CD14-positive monocyte (primary cell): ENCODE data around the gene SRSF3. TPM values are rescaled to one million over a fixed set of nuclear protein-coding genes. Genes with fewer than 3 reads are reported as not detected.

Experiments used
- DNase-seq, 3 donors: peaks; one replicate each; pipeline ENCODE4 v3.0.0-alpha.2; 2011 to 2022
- H2AFZ ChIP-seq: 2 replicates; pipeline ENCODE4 v1.6.0; 2012; ENCODE audit warnings: mild to moderate bottlenecking, low read depth, low read length, inconsistent platforms; ENCODE audit not compliant: insufficient read depth, poor library complexity, severe bottlenecking
- H3K27ac ChIP-seq, 2 donors: 1 replicate in 1 of 2; 2 replicates in 1 of 2; pipeline ENCODE4 v1.5.1; 2012 to 2013; ENCODE audit warnings: low read length in 2 of 2, control low read depth in 1 of 2, inconsistent platforms in 1 of 2, low read depth in 1 of 2, mild to moderate bottlenecking in 1 of 2
- H3K27me3 ChIP-seq, 2 donors: one replicate each; pipeline versions ENCODE4 v1.6.0 to v1.6.1; 2011 to 2013; ENCODE audit warnings: low read length in 2 of 2; ENCODE audit not compliant: control insufficient read depth in 2 of 2, insufficient read depth in 2 of 2
- H3K36me3 ChIP-seq, 2 donors: replicated peaks in 1 of 2; 1 replicate in 1 of 2; 2 replicates in 1 of 2; pipeline versions ENCODE4 v1.5.1 to v1.6.1; 2012 to 2013; ENCODE audit warnings: low read length in 2 of 2, control low read depth in 1 of 2, inconsistent platforms in 1 of 2, mild to moderate bottlenecking in 1 of 2; ENCODE audit not compliant: insufficient read depth in 2 of 2, control insufficient read depth in 1 of 2
- H3K4me1 ChIP-seq, 2 donors: 1 replicate in 1 of 2; 2 replicates in 1 of 2; pipeline versions ENCODE4 v1.5.1 to v1.6.1; 2012 to 2013; ENCODE audit warnings: low read length in 2 of 2, control low read depth in 1 of 2, inconsistent platforms in 1 of 2, mild to moderate bottlenecking in 1 of 2, moderate library complexity in 1 of 2; ENCODE audit not compliant: insufficient read depth in 2 of 2, control insufficient read depth in 1 of 2
- H3K4me2 ChIP-seq: replicated peaks from 2 replicates; pipeline ENCODE3; 2012; ENCODE audit warnings: low read length, moderate library complexity, mild to moderate bottlenecking; ENCODE audit not compliant: poor library complexity, severe bottlenecking; ENCODE audit errors: extremely low read depth
- H3K4me3 ChIP-seq, 3 experiments: fragments of 200-600 bp in 1 of 3; sonication (generic) in 1 of 3; replicated peaks in 1 of 3; 1 replicate in 2 of 3; 2 replicates in 1 of 3; pipeline ENCODE4 v1.5.1; 2011 to 2013; ENCODE audit warnings: low read length in 3 of 3, mild to moderate bottlenecking in 3 of 3, control low read depth in 2 of 3, low read depth in 2 of 3, inconsistent platforms in 1 of 3, moderate library complexity in 1 of 3
- H3K79me2 ChIP-seq: 2 replicates; pipeline ENCODE4 v1.6.0; 2012; ENCODE audit warnings: mild to moderate bottlenecking, control low read depth, inconsistent platforms, low read length, moderate library complexity; ENCODE audit not compliant: insufficient read depth
- H3K9ac ChIP-seq: 2 replicates; pipeline ENCODE4 v1.6.0; 2017; ENCODE audit warnings: low read length, mild to moderate bottlenecking; ENCODE audit not compliant: insufficient read depth, poor library complexity, severe bottlenecking
- H3K9me3 ChIP-seq, 2 donors: replicated peaks in 1 of 2; 1 replicate in 1 of 2; 2 replicates in 1 of 2; pipeline versions ENCODE4 v1.5.1 to v1.6.1; 2012 to 2013; ENCODE audit warnings: low read length in 2 of 2, control low read depth in 1 of 2; ENCODE audit not compliant: control insufficient read depth in 1 of 2, insufficient read depth in 1 of 2
- H4K20me1 ChIP-seq: 2 replicates; pipeline ENCODE4 v1.6.0; 2012; ENCODE audit warnings: mild to moderate bottlenecking, low read length, control low read depth, moderate library complexity; ENCODE audit not compliant: insufficient read depth
- H3K27ac Mint-ChIP-seq, 7 donors: one replicate each; pipeline ENCODE4 v1.8.0; 2020; ENCODE audit warnings: mild to moderate bottlenecking in 7 of 7, mixed read lengths in 7 of 7, moderate library complexity in 6 of 7, inconsistent platforms in 2 of 7
- H3K27me3 Mint-ChIP-seq, 3 donors: one replicate each; pipeline ENCODE4 v1.8.0; 2021 to 2022; ENCODE audit warnings: low read depth in 3 of 3, mild to moderate bottlenecking in 3 of 3, mixed read lengths in 3 of 3, moderate library complexity in 3 of 3, inconsistent platforms in 1 of 3
- H3K36me3 Mint-ChIP-seq, 2 donors: one replicate each; pipeline ENCODE4 v1.8.0; 2020; ENCODE audit warnings: mixed read lengths in 2 of 2, inconsistent platforms in 1 of 2, mild to moderate bottlenecking in 1 of 2
- H3K4me1 Mint-ChIP-seq: one replicate; pipeline ENCODE4 v1.8.0; 2020; ENCODE audit warnings: mild to moderate bottlenecking, mixed read lengths
- H3K4me3 Mint-ChIP-seq, 2 donors: one replicate each; pipeline ENCODE4 v1.8.0; 2020; ENCODE audit warnings: mild to moderate bottlenecking in 2 of 2, mixed read lengths in 2 of 2, moderate library complexity in 1 of 2
- H3K9me3 Mint-ChIP-seq, 7 donors: one replicate each; pipeline ENCODE4 v1.8.0; 2020 to 2022; ENCODE audit warnings: mixed read lengths in 7 of 7, mild to moderate bottlenecking in 6 of 7, moderate library complexity in 6 of 7, inconsistent platforms in 2 of 7
- WGBS: methylation state at CpG from one replicate; pipeline ENCODE4 v1.1.5; 2013; ENCODE audit warnings: missing lambda C conversion rate; ENCODE audit not compliant: insufficient coverage; 5-methylcytosine and 5-hydroxymethylcytosine counted together
- intact Hi-C, 2 donors: fragments of 100-400 bp; cut with micrococcal nuclease; formaldehyde crosslinking; loops; one replicate each; pipeline versions ENCODE4 v1.15.0 to v1.15.1; 2023
- polyA plus RNA-seq, 3 donors: library from polyadenylated mRNA; depleted of rRNA in 1 of 3; unstranded in 2 of 3; stranded (reverse) in 1 of 3; fragments of 300-500 nt in 2 of 3; fragments of >200 nt in 1 of 3; fragmentation: Illumina TruSeq in 2 of 3; gene quantifications; 1 replicate in 2 of 3; 2 replicates in 1 of 3; pipeline ENCODE4 v1.2.3, GENCODE V29; 2012 to 2021
- TF ChIP-seq, protein P1 (sequence below): fragments of 200-600 bp; IDR thresholded peaks from one replicate; pipeline ENCODE4 v1.8.0; 2022; ENCODE audit warnings: antibody characterized with exemption, mild to moderate bottlenecking

Gene SRSF3
- polyA plus RNA-seq, 3 donors, result 293 to 341 (median 297) TPM

DNA sequence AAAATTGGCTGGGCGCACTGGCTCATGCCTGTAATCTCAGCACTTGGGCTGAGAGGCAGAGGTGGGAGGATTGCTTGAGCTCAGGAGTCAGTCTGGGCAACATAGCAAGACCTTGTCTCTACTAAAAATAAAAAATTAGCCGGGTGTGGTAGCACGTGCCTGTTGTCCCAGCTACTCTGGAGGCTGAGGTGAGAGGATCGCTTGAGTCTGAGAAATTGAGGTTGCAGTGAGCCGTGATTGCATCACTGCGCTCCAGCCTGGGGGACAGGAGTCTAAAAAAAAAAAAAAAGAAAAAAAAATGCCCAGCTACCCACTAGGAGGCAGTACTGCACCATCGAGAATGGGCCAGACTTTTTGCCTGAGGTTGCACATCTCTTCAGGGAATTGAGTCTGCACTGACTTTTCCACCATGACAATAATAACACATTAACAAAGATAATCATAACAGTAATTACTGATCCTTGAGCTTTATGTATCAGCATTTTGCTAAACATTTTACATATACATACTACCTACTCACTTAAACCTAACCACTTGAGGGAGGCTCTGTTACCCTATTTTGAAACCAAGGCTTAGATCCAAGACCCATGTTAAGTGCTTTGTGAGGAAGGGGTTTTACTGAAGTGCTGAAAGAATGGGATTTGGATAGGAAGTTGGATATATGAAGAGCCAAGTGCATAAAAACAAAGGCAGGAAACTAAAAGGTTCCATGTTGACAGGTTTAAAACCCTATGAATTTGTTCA, 21.0 kb downstream of the SRSF3 start:
- H3K27ac ChIP-seq, result no peak overlapping the region
- Mint-ChIP-seq H3K27ac (peak overlapping the region; percentile 28 to 83 (median 71)), H3K4me3 (no peak overlapping the region), H3K4me1 (peaks cover 33% of the 10 kb centered on the region), H3K36me3 (peaks cover 18 to 43% of the 10 kb centered on the region in 2 donors), H3K27me3 (no peaks in the 10 kb centered on the region), H3K9me3 (peaks cover 0 to 3% (median 0%) of the 10 kb centered on the region in 7 donors)
- WGBS, result no CpG with 5 or more reads among the region's 7 CpGs
- intact Hi-C loops, result loop anchor here (2.0 to 10.0 kb wide), 4 partner anchors 37 to 400 kb away; partner anchors contain the start of gene CDKN1A (in 1 of the 2)
- no peak overlapping the region for H2AFZ ChIP-seq
- H3K27me3 ChIP-seq, result no peaks in the 10 kb centered on the region
- no peaks in the 10 kb centered on the region for H3K9me3 ChIP-seq
- no peaks in the 10 kb centered on the region for H3K79me2 ChIP-seq
- peaks cover 24 to 38% of the 10 kb centered on the region in 2 donors for H3K4me1 ChIP-seq
- H3K4me2 ChIP-seq, result no peak overlapping the region
- DNase-seq, result peak; percentile 79 to 82 (median 82)
- peaks cover 37% of the 10 kb centered on the region for H4K20me1 ChIP-seq
- TF ChIP-seq, protein P1, sequence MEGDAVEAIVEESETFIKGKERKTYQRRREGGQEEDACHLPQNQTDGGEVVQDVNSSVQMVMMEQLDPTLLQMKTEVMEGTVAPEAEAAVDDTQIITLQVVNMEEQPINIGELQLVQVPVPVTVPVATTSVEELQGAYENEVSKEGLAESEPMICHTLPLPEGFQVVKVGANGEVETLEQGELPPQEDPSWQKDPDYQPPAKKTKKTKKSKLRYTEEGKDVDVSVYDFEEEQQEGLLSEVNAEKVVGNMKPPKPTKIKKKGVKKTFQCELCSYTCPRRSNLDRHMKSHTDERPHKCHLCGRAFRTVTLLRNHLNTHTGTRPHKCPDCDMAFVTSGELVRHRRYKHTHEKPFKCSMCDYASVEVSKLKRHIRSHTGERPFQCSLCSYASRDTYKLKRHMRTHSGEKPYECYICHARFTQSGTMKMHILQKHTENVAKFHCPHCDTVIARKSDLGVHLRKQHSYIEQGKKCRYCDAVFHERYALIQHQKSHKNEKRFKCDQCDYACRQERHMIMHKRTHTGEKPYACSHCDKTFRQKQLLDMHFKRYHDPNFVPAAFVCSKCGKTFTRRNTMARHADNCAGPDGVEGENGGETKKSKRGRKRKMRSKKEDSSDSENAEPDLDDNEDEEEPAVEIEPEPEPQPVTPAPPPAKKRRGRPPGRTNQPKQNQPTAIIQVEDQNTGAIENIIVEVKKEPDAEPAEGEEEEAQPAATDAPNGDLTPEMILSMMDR, result peak; percentile 84
- peaks cover 14 to 36% of the 10 kb centered on the region in 2 donors for H3K36me3 ChIP-seq
- no peak overlapping the region for H3K9ac ChIP-seq
- no peak overlapping the region for H3K4me3 ChIP-seq

DNA sequence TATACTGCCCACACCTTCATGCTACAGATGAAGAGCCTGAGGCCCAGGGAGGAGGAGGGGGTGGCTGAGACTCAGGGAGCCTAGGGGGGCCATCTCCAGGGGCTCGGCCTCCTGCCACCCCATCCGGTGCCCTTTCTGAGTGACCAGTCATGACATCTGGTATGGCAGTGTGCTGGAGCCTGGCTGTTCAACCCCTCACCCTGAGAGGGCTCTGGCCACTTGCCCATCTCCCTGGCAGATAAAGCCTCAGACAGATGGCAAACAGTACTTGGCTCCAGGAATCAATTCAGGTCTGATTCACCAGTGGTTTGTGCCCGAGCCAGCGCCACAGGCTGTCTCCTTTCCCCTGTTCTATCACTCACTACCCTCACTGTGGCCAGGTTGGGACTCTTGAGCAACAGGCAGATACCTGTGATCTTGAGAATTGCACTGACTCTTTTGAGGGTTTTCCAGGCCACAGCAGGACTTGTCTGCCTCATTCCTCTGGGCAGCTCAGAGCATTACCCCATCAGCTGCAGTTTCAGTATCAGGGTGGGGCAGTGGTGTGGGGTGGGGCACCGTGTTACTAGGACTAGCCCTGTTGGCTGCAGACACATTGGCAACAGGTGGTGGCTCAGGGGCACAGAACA, 22.8 kb downstream of the SRSF3 start:
- Histone ChIP-seq H3K9me3 (no peaks in the 10 kb centered on the region), H3K4me1 (peaks cover 30 to 44% of the 10 kb centered on the region in 2 donors), H3K27me3 (no peaks in the 10 kb centered on the region), H3K9ac (no peak overlapping the region), H3K79me2 (no peaks in the 10 kb centered on the region), H4K20me1 (peaks cover 18% of the 10 kb centered on the region), H3K4me3 (no peak overlapping the region), H2AFZ (no peak overlapping the region), H3K36me3 (peaks cover 7 to 17% of the 10 kb centered on the region in 2 donors), H3K4me2 (no peak overlapping the region), H3K27ac (peak overlapping the region; percentile 24 to 49)
- TF ChIP-seq, protein P1, result no peak
- WGBS, result 89% methylated on average over 4 of the region's 5 CpGs
- H3K4me1 Mint-ChIP-seq, result peaks cover 37% of the 10 kb centered on the region
- peaks cover 0 to 3% (median 0%) of the 10 kb centered on the region in 7 donors for H3K9me3 Mint-ChIP-seq
- H3K27ac Mint-ChIP-seq, result peak overlapping the region in 6 of 7 donors; percentile 11 to 88 (median 78)
- peak in 1 of 3 donors; percentile 17 for DNase-seq
- no peaks in the 10 kb centered on the region for H3K27me3 Mint-ChIP-seq
- intact Hi-C loops, result loop anchor here in 1 of 2 donors (5.0 to 10.0 kb wide), 2 partner anchors 35 to 398 kb away; no protein-coding TSS in a partner anchor
- H3K4me3 Mint-ChIP-seq, result no peak overlapping the region
- peaks cover 9 to 25% of the 10 kb centered on the region in 2 donors for H3K36me3 Mint-ChIP-seq
